Urinary bladder (tissue), 4 donors: ENCODE data around the gene ALG1. TPM values are rescaled to one million over a fixed set of nuclear protein-coding genes. Genes with fewer than 3 reads are reported as not detected.

Experiments
- DNase-seq: peaks from one replicate; pipeline ENCODE4 v3.0.0-alpha.2; 2015; ENCODE audit errors: extremely low spot score
- H3K27ac ChIP-seq: one replicate; pipeline ENCODE4 v1.5.1; 2013; ENCODE audit warnings: low read depth, mild to moderate bottlenecking, moderate library complexity
- H3K36me3 ChIP-seq: one replicate; pipeline ENCODE4 v1.6.1; 2013; ENCODE audit warnings: mild to moderate bottlenecking, moderate library complexity; ENCODE audit not compliant: insufficient read depth
- H3K4me1 ChIP-seq: one replicate; pipeline ENCODE4 v1.6.1; 2013; ENCODE audit warnings: mild to moderate bottlenecking, moderate library complexity; ENCODE audit not compliant: insufficient read depth
- H3K4me3 ChIP-seq: one replicate; pipeline ENCODE4 v1.5.1; 2013; ENCODE audit warnings: low read depth, low read length
- WGBS: extraction: QIAGEN DNeasy Blood & Tissue Kit; methylation state at CpG from one replicate; pipeline ENCODE4 v1.1.7; 2013; 5-methylcytosine and 5-hydroxymethylcytosine counted together
- polyA plus RNA-seq: library from polyadenylated mRNA; stranded (reverse); fragments of 200-250 nt; gene quantifications from one replicate; pipeline ENCODE4 v1.2.3, GENCODE V29; 2013
- total RNA-seq: library from RNA; depleted of rRNA; stranded (reverse); fragments of >200 nt; gene quantifications from one replicate; pipeline ENCODE4 v1.2.3, GENCODE V29; 2014
- donor health status: healthy with polysubstance abuse.
- donor health status: healthy.

ALG1 gene
- total and polyA plus RNA-seq, 2 donors = 15.1 to 18.5 TPM

GRCh38 chr16:5059386-5060072, 12.1 kb upstream of the ALG1 start:
- Histone ChIP-seq H3K4me3 (no peak overlapping the region), H3K36me3 (no peaks in the 10 kb centered on the region), H3K27ac (no peak overlapping the region), H3K4me1 (no peaks in the 10 kb centered on the region)
- 58% methylated on average over 6 of the region's 6 CpGs for WGBS
- no peak for DNase-seq

- Histone ChIP-seq H3K4me3 (no peak overlapping the region), H3K4me1 (no peaks in the 10 kb centered on the region), H3K36me3 (no peaks in the 10 kb centered on the region), H3K27ac (no peak overlapping the region)
- DNase-seq = no peak
- WGBS = 66% methylated on average over 10 of the region's 10 CpGs
These were observed 11.5 kb upstream of the ALG1 start for GRCh38 chr16:5060073-5060641.

GRCh38 chr16:5062051-5062450, 9.6 kb upstream of the ALG1 start:
- DNase-seq = no peak
- Histone ChIP-seq H3K27ac (no peak overlapping the region), H3K4me1 (no peaks in the 10 kb centered on the region), H3K4me3 (no peak overlapping the region), H3K36me3 (no peaks in the 10 kb centered on the region)
- whole genome bisulfite sequencing = 81% methylated on average over 11 of the region's 11 CpGs

GRCh38 chr16:5062790-5063765, 8.6 kb upstream of the ALG1 start:
- Histone ChIP-seq H3K4me1 (no peaks in the 10 kb centered on the region), H3K4me3 (no peak overlapping the region), H3K27ac (no peak overlapping the region), H3K36me3 (no peaks in the 10 kb centered on the region)
- no peak for DNase-seq
- 65% methylated on average over 19 of the region's 19 CpGs for WGBS

GRCh38 chr16:5064915-5065314, 6.7 kb upstream of the ALG1 start:
- Histone ChIP-seq H3K4me3 (peak overlapping the region; percentile 10), H3K4me1 (no peaks in the 10 kb centered on the region), H3K36me3 (no peaks in the 10 kb centered on the region), H3K27ac (no peak overlapping the region)
- DNase-seq = peak; percentile 43
- 41% methylated on average over 7 of the region's 7 CpGs for WGBS

- 35% methylated on average over 8 of the region's 8 CpGs for WGBS
- no peak overlapping the region for H3K27ac ChIP-seq
- DNase-seq = no peak
- no peaks in the 10 kb centered on the region for H3K4me1 ChIP-seq
- H3K4me3 ChIP-seq = peak overlapping the region; percentile 10
- no peaks in the 10 kb centered on the region for H3K36me3 ChIP-seq
These were observed 6.3 kb upstream of the ALG1 start for GRCh38 chr16:5065326-5065725.

- H3K36me3 ChIP-seq = no peaks in the 10 kb centered on the region
- DNase-seq = no peak
- H3K27ac ChIP-seq = no peak within 1 kb of the TSS
- WGBS = 36% methylated on average over 10 of the region's 10 CpGs
- H3K4me3 ChIP-seq = peak within 1 kb of the TSS; percentile 10
- no peaks in the 10 kb centered on the region for H3K4me1 ChIP-seq
These were observed 5.8 kb upstream of the ALG1 start, which contains the start of gene C16orf89 for GRCh38 chr16:5065813-5066212. Gene C16orf89 (minus strand): TSS chr16:5065956. CDS start chr16:5065908, 48 bp downstream.

GRCh38 chr16:5066511-5066910, 5.1 kb upstream of the ALG1 start:
- 62% methylated on average over 6 of the region's 6 CpGs for WGBS
- no peak overlapping the region for H3K4me3 ChIP-seq
- H3K36me3 ChIP-seq = no peaks in the 10 kb centered on the region
- H3K4me1 ChIP-seq = no peaks in the 10 kb centered on the region
- H3K27ac ChIP-seq = no peak overlapping the region
- no peak for DNase-seq

- no peaks in the 10 kb centered on the region for H3K4me1 ChIP-seq
- 86% methylated on average over 9 of the region's 9 CpGs for WGBS
These were observed 2.6 kb upstream of the ALG1 start for GRCh38 chr16:5069048-5069447.

GRCh38 chr16:5069854-5070253, 1.8 kb upstream of the ALG1 start:
- Histone ChIP-seq H3K4me1 (no peaks in the 10 kb centered on the region), H3K4me3 (no peak overlapping the region), H3K36me3 (no peaks in the 10 kb centered on the region), H3K27ac (no peak overlapping the region)
- no peak for DNase-seq
- WGBS = 94% methylated on average over 9 of the region's 9 CpGs

More at GRCh38 chr16:5069048-5069447, 2.6 kb upstream of the ALG1 start:
- no peak for DNase-seq
- Histone ChIP-seq H3K4me3 (no peak overlapping the region), H3K27ac (no peak overlapping the region), H3K36me3 (no peaks in the 10 kb centered on the region)

GRCh38 chr16:5070431-5071186, 1.0 kb upstream of the ALG1 start:
- Histone ChIP-seq H3K36me3 (no peaks in the 10 kb centered on the region), H3K4me1 (no peaks in the 10 kb centered on the region), H3K4me3 (no peak overlapping the region), H3K27ac (no peak overlapping the region)
- WGBS = 86% methylated on average over 15 of the region's 15 CpGs
- no peak for DNase-seq

GRCh38 chr16:5071341-5071680, 332 bp upstream of the ALG1 start:
- 55% methylated on average over 7 of the region's 7 CpGs for WGBS
- no peak for DNase-seq

More at GRCh38 chr16:5071341-5071680, 332 bp upstream of the ALG1 start:
- H3K4me1 ChIP-seq = no peaks in the 10 kb centered on the region
- no peaks in the 10 kb centered on the region for H3K36me3 ChIP-seq
- H3K4me3 ChIP-seq = peak overlapping the region; percentile 56
- peak overlapping the region; percentile 77 for H3K27ac ChIP-seq
